ENCODE measurements around the gene PRKCE.

PRKCE gene

DNA sequence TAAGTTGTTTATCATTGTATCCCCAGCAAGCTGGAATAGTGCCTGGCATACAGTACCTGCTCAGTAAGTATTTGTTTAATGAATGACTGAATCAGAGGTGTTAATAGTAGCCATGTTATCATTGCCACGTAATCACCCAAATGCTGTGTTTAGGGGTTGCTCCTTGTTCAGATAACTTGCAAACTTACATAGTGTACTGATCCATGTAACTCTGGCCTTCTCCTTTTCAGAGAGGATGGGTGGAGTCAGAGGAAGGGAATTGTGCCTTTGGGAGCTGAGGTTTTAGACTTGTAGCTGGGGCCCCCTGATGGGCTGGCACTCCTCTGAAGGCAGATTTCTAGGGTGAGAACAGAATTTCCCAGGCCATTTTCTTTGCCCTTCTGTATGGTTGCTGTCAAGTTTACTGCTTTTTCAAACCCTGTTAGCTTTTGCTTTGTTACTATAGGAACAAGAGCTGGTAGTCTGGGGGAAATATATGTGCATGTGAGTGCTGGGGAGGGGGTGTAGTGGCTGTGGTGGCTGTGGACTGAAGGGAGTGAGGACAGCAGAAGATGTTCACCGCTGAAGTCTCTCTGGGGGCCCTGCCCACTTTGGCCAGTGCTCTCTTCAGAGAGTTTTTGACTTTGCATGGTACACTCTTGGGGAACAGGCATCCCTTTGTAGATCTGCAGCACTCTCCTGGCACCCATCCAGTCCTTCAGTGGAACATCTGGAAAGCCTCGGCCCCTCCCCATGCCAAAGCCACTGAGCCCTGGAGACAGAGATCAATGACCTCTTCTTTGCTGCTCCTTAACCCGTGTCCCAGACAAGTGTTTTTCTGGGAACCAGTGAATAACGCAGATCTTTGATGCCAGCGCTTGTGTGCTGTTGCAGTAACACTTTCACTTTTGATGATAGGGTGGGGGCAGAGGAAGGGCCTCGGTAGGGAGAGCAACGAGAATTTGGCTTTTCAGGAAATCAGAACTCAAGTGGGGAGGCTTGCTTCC lies 209.0 kb downstream of the PRKCE start:
- DNase-seq (ENCODE audit: low read depth), result no peak
- TF ChIP-seq, protein P1, sequence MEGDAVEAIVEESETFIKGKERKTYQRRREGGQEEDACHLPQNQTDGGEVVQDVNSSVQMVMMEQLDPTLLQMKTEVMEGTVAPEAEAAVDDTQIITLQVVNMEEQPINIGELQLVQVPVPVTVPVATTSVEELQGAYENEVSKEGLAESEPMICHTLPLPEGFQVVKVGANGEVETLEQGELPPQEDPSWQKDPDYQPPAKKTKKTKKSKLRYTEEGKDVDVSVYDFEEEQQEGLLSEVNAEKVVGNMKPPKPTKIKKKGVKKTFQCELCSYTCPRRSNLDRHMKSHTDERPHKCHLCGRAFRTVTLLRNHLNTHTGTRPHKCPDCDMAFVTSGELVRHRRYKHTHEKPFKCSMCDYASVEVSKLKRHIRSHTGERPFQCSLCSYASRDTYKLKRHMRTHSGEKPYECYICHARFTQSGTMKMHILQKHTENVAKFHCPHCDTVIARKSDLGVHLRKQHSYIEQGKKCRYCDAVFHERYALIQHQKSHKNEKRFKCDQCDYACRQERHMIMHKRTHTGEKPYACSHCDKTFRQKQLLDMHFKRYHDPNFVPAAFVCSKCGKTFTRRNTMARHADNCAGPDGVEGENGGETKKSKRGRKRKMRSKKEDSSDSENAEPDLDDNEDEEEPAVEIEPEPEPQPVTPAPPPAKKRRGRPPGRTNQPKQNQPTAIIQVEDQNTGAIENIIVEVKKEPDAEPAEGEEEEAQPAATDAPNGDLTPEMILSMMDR (conservative IDR thresholded peaks at IDR 0.05; ENCODE audit: low read depth, low read length), result no peak
- no peak overlapping the region for H3K4me3 ChIP-seq (ENCODE audit: low read length)

DNA sequence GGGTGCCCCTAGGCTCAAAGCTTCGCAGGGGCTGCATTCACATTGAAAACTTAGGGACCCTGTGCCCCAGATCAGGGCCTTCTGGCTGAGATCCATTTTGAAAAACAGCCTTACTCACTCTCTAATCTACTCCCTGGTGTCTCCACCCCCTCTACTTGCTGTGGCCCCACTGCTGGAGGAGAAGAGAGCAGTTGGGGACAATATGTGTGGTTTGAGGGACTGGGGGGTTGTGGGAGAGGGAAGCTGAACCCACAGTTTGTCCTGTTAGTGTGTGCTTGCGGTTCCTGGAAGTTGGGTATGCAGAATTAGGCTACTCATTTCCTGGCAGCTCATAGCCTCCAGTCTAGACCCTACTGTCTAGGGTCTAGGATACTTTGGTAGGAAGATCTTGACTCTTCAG lies 211.4 kb downstream of the PRKCE start:
- no peak for DNase-seq (ENCODE audit: low read depth)
- TF ChIP-seq, protein P1 (conservative IDR thresholded peaks at IDR 0.05; ENCODE audit: low read depth, low read length), result no peak
- H3K4me3 ChIP-seq (ENCODE audit: low read length), result no peak overlapping the region

DNA sequence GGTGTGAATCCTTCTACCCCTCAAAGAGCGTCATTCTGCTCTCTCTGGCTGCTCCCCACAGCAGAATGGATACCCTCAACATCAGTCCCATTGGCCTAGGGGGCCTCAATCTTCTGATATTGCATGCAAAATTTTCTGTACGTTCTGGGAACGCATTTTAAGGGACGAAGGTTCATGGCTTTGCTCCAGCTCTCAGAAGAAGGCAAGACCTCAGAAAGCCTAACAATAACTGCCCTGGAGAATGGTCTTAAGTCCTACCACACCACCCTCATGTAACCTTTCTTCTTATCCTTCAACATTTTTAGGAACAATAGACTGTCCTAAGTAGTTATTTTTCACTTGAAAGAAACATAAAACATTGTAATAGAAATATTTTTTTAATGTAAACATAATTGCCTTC lies 212.6 kb downstream of the PRKCE start:
- TF ChIP-seq, protein P1 (conservative IDR thresholded peaks at IDR 0.05; ENCODE audit: low read depth, low read length), result no peak
- H3K4me3 ChIP-seq (ENCODE audit: low read length), result no peak overlapping the region
- no peak for DNase-seq (ENCODE audit: low read depth)

DNA sequence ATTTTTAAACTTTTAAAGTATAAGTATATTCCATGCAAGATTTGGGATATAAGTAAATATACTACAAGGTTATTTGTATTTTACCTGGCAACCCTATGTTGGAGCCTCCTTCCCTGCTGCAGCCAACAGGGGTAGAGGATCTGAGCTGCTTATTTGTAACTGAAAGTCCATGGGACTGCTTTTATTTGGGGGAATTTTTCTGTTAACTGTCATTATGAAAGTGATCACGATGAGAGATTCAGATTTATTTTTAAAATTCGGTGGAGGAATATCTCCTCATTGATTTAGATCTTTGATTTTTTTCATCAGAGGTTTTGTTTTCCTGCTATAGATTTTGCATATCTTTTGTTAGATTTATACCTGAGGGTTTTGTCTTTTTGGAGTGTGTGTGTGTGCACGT lies 215.9 kb downstream of the PRKCE start:
- TF ChIP-seq, protein P1 (conservative IDR thresholded peaks at IDR 0.05; ENCODE audit: low read depth, low read length), result no peak
- no peak for DNase-seq (ENCODE audit: low read depth)

DNA sequence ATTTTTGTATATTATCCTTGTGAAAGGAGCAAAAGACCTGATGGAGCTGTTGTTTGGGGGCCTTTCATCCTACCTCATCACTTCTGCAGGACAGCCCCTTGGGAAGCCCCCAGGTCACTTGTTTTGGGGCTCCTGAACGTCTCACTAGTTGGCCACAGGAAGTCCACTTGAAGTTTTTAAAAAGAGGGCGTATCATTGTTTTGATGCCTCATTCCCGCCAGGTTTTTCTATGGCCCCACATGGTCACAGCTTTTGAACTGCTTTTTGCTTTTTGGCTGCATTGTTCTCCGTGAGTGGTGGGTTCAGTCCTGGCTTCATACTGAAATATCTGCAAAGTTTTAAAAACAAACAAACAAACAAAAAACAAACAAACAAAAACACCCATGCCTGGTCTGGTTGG lies 216.3 kb downstream of the PRKCE start:
- TF ChIP-seq, protein P1 (conservative IDR thresholded peaks at IDR 0.05; ENCODE audit: low read depth, low read length), result no peak

More for the DNA sequence above, 215.9 kb downstream of the PRKCE start:
- no peak overlapping the region for H3K4me3 ChIP-seq (ENCODE audit: low read length)

DNA sequence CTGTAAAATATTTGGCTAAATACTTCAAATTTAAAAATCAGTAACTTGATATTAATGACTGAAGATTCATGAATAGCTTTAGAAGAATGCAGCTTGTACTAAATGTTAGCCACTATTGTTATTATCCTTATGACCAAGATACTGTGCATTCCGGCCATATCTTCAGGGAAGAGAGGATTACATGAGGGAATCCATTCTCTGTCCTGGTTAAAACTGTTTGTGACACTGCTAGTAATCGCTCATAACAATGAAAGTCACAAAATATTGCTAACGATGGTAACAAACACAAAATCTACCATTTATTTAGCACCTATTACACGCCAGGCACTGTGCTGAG lies 217.7 kb downstream of the PRKCE start:
- TF ChIP-seq, protein P1 (conservative IDR thresholded peaks at IDR 0.05; ENCODE audit: low read depth, low read length), result no peak
- no peak overlapping the region for H3K4me3 ChIP-seq (ENCODE audit: low read length)
- no peak for DNase-seq (ENCODE audit: low read depth)

More for the DNA sequence above, 216.3 kb downstream of the PRKCE start:
- DNase-seq (ENCODE audit: low read depth), result no peak
- no peak overlapping the region for H3K4me3 ChIP-seq (ENCODE audit: low read length)

DNA sequence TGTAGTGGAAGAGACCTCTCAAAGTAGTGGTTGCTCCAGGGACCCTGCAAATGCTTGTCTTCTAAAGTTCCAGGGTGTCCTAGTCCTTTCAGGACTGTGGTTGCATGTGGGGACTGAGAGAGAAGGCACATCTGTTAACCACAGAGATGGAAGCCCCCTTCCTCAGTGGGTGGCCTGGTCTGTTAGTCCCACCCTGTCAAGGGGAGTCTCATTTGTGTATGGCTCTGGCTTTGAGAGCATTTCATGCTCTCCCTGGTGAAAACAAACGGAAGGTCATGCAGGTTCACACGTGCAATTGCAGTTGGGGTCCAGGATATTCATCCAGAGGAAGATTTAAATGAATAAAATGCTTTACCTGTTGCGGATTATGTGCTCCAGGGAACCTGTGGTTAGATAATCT lies 219.6 kb downstream of the PRKCE start:
- no peak for DNase-seq (ENCODE audit: low read depth)
- no peak overlapping the region for H3K4me3 ChIP-seq (ENCODE audit: low read length)
- TF ChIP-seq, protein P1 (conservative IDR thresholded peaks at IDR 0.05; ENCODE audit: low read depth, low read length), result no peak
